BE2C (cell line): ENCODE results near the gene PRG3.

Source experiments
- DNase-seq: peaks from one replicate; pipeline ENCODE4 v3.0.0-alpha.2; 2020
- H3K27me3 ChIP-seq: fragments of 250-450 bp; sonication (Bioruptor Pico); 2 replicates; pipeline ENCODE4 v1.5.1; 2020; ENCODE audit warnings: mild to moderate bottlenecking
- H3K36me3 ChIP-seq: fragments of 250-450 bp; sonication (Bioruptor Pico); 2 replicates; pipeline ENCODE4 v1.5.1; 2020; ENCODE audit warnings: mild to moderate bottlenecking
- H3K4me1 ChIP-seq: fragments of 250-450 bp; sonication (Bioruptor Pico); 2 replicates; pipeline ENCODE4 v1.5.1; 2020
- H3K4me3 ChIP-seq: 2 replicates; pipeline ENCODE4 v1.5.1; 2011; ENCODE audit warnings: low read depth, low read length
- H3K9me3 ChIP-seq: fragments of 250-450 bp; sonication (Bioruptor Pico); 2 replicates; pipeline ENCODE4 v1.5.1; 2020
- TF ChIP-seq, protein P1 (sequence below): IDR thresholded peaks from 2 replicates; pipeline ENCODE4 v1.5.1; 2012; ENCODE audit warnings: mild to moderate bottlenecking, low read depth, low read length

PRG3 gene

DNA sequence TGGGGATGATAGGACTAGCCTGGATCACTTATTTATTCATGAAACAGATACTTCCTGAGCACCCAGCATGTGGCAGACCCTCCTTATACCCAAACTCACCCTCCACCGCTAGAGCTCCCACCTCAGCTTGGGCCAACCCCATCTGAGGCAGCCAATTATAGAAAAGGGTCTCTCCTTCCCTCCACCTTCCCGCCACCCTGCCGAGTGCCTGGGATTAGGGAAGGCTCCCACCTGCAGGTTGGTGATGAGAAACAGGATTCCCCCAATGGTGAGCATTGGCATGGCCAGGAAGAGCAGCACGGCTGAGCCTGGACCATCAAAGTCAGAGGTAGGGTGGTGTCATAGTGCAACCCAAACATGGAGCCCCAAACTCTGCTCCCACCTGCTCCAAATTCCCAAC, 40.1 kb upstream of the PRG3 start:
- no peaks in the 10 kb centered on the region for H3K9me3 ChIP-seq
- H3K27me3 ChIP-seq = no peaks in the 10 kb centered on the region
- no peaks in the 10 kb centered on the region for H3K4me1 ChIP-seq
- TF ChIP-seq, protein P1, sequence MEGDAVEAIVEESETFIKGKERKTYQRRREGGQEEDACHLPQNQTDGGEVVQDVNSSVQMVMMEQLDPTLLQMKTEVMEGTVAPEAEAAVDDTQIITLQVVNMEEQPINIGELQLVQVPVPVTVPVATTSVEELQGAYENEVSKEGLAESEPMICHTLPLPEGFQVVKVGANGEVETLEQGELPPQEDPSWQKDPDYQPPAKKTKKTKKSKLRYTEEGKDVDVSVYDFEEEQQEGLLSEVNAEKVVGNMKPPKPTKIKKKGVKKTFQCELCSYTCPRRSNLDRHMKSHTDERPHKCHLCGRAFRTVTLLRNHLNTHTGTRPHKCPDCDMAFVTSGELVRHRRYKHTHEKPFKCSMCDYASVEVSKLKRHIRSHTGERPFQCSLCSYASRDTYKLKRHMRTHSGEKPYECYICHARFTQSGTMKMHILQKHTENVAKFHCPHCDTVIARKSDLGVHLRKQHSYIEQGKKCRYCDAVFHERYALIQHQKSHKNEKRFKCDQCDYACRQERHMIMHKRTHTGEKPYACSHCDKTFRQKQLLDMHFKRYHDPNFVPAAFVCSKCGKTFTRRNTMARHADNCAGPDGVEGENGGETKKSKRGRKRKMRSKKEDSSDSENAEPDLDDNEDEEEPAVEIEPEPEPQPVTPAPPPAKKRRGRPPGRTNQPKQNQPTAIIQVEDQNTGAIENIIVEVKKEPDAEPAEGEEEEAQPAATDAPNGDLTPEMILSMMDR = no peak
- no peak overlapping the region for H3K4me3 ChIP-seq
- no peak for DNase-seq
- no peaks in the 10 kb centered on the region for H3K36me3 ChIP-seq

DNA sequence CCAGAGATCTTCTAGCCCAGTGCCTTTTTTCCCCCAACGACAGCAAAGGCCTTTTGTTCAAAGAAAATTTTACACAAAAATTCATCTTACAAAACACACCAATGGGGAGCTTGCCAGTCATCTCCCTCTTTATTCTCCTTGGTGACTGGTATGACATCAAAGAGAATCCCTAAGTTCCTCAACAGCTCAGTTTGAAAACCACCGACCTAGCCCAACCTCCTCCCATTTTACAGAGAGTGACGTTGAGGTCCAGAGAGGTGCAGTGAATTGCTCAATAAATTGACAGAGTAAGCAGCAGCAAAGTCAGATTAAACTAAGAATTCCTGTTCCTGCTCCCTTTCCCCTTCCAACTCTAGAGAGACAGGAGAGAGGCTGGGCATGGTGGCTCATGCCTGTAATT, 38.2 kb upstream of the PRG3 start:
- Histone ChIP-seq H3K4me1 (no peaks in the 10 kb centered on the region), H3K4me3 (no peak overlapping the region), H3K9me3 (no peaks in the 10 kb centered on the region), H3K36me3 (no peaks in the 10 kb centered on the region), H3K27me3 (no peaks in the 10 kb centered on the region)
- TF ChIP-seq, protein P1 = no peak
- no peak for DNase-seq

GRCh38 chr11:57418131-57418530, 37.2 kb upstream of the PRG3 start:
- TF ChIP-seq, protein P1 = no peak
- no peaks in the 10 kb centered on the region for H3K9me3 ChIP-seq
- H3K4me3 ChIP-seq = no peak overlapping the region
- no peak for DNase-seq
- no peaks in the 10 kb centered on the region for H3K36me3 ChIP-seq
- no peaks in the 10 kb centered on the region for H3K27me3 ChIP-seq
- no peaks in the 10 kb centered on the region for H3K4me1 ChIP-seq

DNA sequence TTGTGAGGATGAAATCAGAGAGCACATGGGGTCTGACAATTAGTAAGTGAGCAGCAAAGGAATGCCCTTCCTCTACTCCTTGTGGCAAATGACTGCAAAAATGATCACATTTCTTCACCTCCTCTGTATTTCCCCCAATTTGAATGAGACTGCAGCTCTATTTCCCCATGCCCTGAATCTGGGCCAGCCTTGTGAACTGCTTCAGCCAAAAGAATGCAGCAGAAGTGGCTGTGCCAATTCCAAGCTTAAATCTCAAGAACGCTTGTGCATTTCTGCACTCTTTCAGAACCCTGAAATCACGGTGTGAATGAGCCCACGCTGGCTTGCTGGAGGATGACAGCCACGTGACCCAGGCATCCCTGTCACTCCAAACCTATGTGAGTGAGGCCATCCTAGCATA, 36.1 kb upstream of the PRG3 start:
- TF ChIP-seq, protein P1 = no peak
- Histone ChIP-seq H3K4me3 (no peak overlapping the region), H3K4me1 (no peaks in the 10 kb centered on the region), H3K27me3 (no peaks in the 10 kb centered on the region), H3K9me3 (no peaks in the 10 kb centered on the region), H3K36me3 (no peaks in the 10 kb centered on the region)
- no peak for DNase-seq

DNA sequence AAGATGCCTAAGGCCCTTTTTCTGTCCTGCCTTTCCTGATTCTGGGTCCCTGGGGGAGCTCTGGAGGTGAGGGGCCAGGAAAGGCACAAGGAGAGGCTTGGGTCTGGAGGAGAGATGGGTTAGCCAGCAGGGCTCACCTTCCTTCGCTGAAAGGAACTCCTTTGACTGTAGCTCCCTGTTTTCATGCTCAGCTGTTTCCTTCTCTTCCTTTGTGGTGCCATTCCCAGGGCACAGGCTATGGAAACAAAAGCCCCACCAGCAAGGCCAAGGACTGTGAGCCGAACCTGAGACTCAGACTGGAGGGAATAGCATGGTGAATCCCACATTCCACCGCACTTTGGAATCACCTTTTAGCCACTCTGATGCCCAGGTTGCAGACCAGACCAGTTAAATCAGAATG, 35.5 kb upstream of the PRG3 start:
- Histone ChIP-seq H3K9me3 (no peaks in the 10 kb centered on the region), H3K4me1 (no peaks in the 10 kb centered on the region), H3K36me3 (no peaks in the 10 kb centered on the region), H3K4me3 (no peak overlapping the region), H3K27me3 (no peaks in the 10 kb centered on the region)
- no peak for DNase-seq
- TF ChIP-seq, protein P1 = no peak

DNA sequence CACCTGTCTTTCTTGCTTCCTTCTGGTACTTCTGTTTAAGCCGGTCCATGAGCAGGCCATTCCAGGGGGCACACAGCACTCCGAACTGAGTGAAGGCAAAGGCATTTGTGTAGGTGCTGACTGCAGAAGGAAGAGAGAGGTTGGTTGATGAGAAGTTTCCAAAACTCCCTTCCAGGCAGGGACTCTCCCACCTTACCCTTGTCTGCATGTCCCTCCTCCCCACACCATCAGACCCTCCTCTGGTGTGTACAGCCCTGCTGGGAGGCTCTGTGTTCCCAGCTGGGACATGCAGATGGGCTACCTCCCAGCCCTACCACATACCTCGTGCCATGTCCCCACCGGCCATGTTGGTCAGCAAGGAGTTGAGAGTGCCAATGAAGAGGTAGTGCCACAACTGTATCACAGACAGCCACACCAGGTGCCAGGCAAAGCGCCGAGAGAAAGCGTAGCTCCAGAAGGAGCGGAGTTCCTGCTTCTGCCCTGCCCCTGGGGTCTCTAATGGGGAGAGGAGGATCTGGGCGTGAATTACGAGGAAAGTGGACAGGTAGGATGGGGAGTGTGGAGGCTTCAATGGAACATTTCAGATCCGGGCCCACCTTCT, 33.8 kb upstream of the PRG3 start:
- DNase-seq = no peak
- H3K9me3 ChIP-seq = no peaks in the 10 kb centered on the region
- H3K4me1 ChIP-seq = no peaks in the 10 kb centered on the region
- no peak overlapping the region for H3K4me3 ChIP-seq
- H3K27me3 ChIP-seq = no peaks in the 10 kb centered on the region
- TF ChIP-seq, protein P1 = no peak
- no peaks in the 10 kb centered on the region for H3K36me3 ChIP-seq
